Muscle of leg (tissue), 16 donors: Measurements from ENCODE around the gene ZFC3H1. TPM values are rescaled to one million over a fixed set of nuclear protein-coding genes. Genes with fewer than 3 reads are reported as not detected.
"Not testable (repeated sequence)": the region's sequence is repeated elsewhere in the genome, so short reads cannot be mapped to it uniquely, and the experiment has no call there.

Source experiments
- DNase-seq: peaks from one replicate; pipeline ENCODE4 v3.0.0; 2013
- H3K27ac ChIP-seq: one replicate; pipeline ENCODE4 v1.5.1; 2013; ENCODE audit warnings: mild to moderate bottlenecking, low read length, control low read depth
- H3K27me3 ChIP-seq: one replicate; pipeline ENCODE4 v1.6.1; 2013; ENCODE audit warnings: low read length; ENCODE audit not compliant: control insufficient read depth, insufficient read depth
- H3K36me3 ChIP-seq: one replicate; pipeline ENCODE4 v1.6.1; 2013; ENCODE audit warnings: low read length; ENCODE audit not compliant: control insufficient read depth, insufficient read depth
- H3K4me1 ChIP-seq: one replicate; pipeline ENCODE4 v1.6.1; 2013; ENCODE audit warnings: low read length; ENCODE audit not compliant: control insufficient read depth, insufficient read depth
- H3K4me3 ChIP-seq: one replicate; pipeline ENCODE4 v1.5.1; 2013; ENCODE audit warnings: low read length, control low read depth
- H3K9me3 ChIP-seq: replicated peaks from 2 replicates; pipeline ENCODE4 v1.6.1; 2013; ENCODE audit warnings: low read depth, low read length; ENCODE audit not compliant: control insufficient read depth
- WGBS: methylation state at CpG from one replicate; pipeline ENCODE4 v1.1.5; 2013; ENCODE audit warnings: missing lambda C conversion rate; ENCODE audit not compliant: insufficient coverage; 5-methylcytosine and 5-hydroxymethylcytosine counted together
- long read RNA-seq, 11 donors: transcript quantifications; one replicate each; lab custom pipeline, GENCODE V29; 2026
- polyA plus RNA-seq, 8 donors: library from polyadenylated mRNA; unstranded; fragments of 120-200 nt; gene quantifications; one replicate each; pipeline versions ENCODE4 v1.2.1 to v1.2.3, GENCODE V29; 2013; ENCODE audit warnings: inconsistent platforms in 1 of 8, low replicate concordance in 1 of 8; ENCODE audit not compliant: insufficient read length in 8 of 8, insufficient read depth in 1 of 8
- total RNA-seq: library from RNA; stranded (reverse); fragments of 120-200 nt; gene quantifications from one replicate; pipeline ENCODE4 v1.2.4, GENCODE V29; 2013

The ZFC3H1 gene, protein sequence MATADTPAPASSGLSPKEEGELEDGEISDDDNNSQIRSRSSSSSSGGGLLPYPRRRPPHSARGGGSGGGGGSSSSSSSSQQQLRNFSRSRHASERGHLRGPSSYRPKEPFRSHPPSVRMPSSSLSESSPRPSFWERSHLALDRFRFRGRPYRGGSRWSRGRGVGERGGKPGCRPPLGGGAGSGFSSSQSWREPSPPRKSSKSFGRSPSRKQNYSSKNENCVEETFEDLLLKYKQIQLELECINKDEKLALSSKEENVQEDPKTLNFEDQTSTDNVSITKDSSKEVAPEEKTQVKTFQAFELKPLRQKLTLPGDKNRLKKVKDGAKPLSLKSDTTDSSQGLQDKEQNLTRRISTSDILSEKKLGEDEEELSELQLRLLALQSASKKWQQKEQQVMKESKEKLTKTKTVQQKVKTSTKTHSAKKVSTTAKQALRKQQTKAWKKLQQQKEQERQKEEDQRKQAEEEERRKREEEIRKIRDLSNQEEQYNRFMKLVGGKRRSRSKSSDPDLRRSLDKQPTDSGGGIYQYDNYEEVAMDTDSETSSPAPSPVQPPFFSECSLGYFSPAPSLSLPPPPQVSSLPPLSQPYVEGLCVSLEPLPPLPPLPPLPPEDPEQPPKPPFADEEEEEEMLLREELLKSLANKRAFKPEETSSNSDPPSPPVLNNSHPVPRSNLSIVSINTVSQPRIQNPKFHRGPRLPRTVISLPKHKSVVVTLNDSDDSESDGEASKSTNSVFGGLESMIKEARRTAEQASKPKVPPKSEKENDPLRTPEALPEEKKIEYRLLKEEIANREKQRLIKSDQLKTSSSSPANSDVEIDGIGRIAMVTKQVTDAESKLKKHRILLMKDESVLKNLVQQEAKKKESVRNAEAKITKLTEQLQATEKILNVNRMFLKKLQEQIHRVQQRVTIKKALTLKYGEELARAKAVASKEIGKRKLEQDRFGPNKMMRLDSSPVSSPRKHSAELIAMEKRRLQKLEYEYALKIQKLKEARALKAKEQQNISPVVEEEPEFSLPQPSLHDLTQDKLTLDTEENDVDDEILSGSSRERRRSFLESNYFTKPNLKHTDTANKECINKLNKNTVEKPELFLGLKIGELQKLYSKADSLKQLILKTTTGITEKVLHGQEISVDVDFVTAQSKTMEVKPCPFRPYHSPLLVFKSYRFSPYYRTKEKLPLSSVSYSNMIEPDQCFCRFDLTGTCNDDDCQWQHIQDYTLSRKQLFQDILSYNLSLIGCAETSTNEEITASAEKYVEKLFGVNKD (N-terminal part only)
- 25.9 TPM for total RNA-seq
- 10 to 100 TPM; 25.5 to 44.3 (median 34.8) TPM for polyA plus RNA-seq
- long read RNA-seq, donor 1, partial matches to known transcripts: 0 of 5 reads
- long read RNA-seq, donor 1, other reads (novel, unspliced or antisense): 0 of 5 reads
- long read RNA-seq, donor 2: 0 reads
- long read RNA-seq, donor 3, full-length matches to known transcripts: 15 of 20 reads
- long read RNA-seq, donor 3, partial matches to known transcripts: 5 of 20 reads
- long read RNA-seq, donor 3, other reads (novel, unspliced or antisense): 0 of 20 reads
- long read RNA-seq, donor 4, partial matches to known transcripts: 0 of 3 reads
- long read RNA-seq, donor 4, other reads (novel, unspliced or antisense): 0 of 3 reads
- long read RNA-seq, donor 5, full-length matches to known transcripts: 15 of 15 reads
- long read RNA-seq, donor 5, partial matches to known transcripts: 0 of 15 reads
- long read RNA-seq, donor 5, other reads (novel, unspliced or antisense): 0 of 15 reads
- long read RNA-seq, donor 6, partial matches to known transcripts: 0 of 9 reads
- long read RNA-seq, donor 6, other reads (novel, unspliced or antisense): 0 of 9 reads
- long read RNA-seq, donor 7, full-length matches to known transcripts: 14 of 14 reads
- long read RNA-seq, donor 7, partial matches to known transcripts: 0 of 14 reads
- long read RNA-seq, donor 7, other reads (novel, unspliced or antisense): 0 of 14 reads
- long read RNA-seq, donor 8, full-length matches to known transcripts: 2 of 2 reads
- long read RNA-seq, donor 8, partial matches to known transcripts: 0 of 2 reads
- long read RNA-seq, donor 8, other reads (novel, unspliced or antisense): 0 of 2 reads
- long read RNA-seq, donor 9, full-length matches to known transcripts: 5 of 17 reads
- long read RNA-seq, donor 9, partial matches to known transcripts: 0 of 17 reads
- long read RNA-seq, donor 9, other reads (novel, unspliced or antisense): 12 of 17 reads
- long read RNA-seq, donor 10, partial matches to known transcripts: 0 of 9 reads
- long read RNA-seq, donor 10, other reads (novel, unspliced or antisense): 0 of 9 reads
- long read RNA-seq, donor 11, full-length matches to known transcripts: 13 of 13 reads
- long read RNA-seq, donor 11, partial matches to known transcripts: 0 of 13 reads
- long read RNA-seq, donor 11, other reads (novel, unspliced or antisense): 0 of 13 reads

- Histone ChIP-seq H3K4me3 (peak within 1 kb of the TSS; percentile 95), H3K27me3 (no peaks in the 10 kb centered on the region), H3K4me1 (peaks cover 7% of the 10 kb centered on the region), H3K9me3 (no peaks in the 10 kb centered on the region), H3K36me3 (peaks cover 9% of the 10 kb centered on the region), H3K27ac (peak within 1 kb of the TSS; percentile 99)
- WGBS: 0% methylated on average over 36 of the region's 57 CpGs
- peak; percentile 100 for DNase-seq
Measured at GRCh38 chr12:71663561-71664410, at the start of gene ZFC3H1, which contains the start of gene THAP2. Gene ZFC3H1 (minus strand): TSS chr12:71663848. CDS start chr12:71663610, 238 bp downstream. Gene THAP2 (plus strand): TSS chr12:71664301. CDS start chr12:71664510, 209 bp downstream.

DNA sequence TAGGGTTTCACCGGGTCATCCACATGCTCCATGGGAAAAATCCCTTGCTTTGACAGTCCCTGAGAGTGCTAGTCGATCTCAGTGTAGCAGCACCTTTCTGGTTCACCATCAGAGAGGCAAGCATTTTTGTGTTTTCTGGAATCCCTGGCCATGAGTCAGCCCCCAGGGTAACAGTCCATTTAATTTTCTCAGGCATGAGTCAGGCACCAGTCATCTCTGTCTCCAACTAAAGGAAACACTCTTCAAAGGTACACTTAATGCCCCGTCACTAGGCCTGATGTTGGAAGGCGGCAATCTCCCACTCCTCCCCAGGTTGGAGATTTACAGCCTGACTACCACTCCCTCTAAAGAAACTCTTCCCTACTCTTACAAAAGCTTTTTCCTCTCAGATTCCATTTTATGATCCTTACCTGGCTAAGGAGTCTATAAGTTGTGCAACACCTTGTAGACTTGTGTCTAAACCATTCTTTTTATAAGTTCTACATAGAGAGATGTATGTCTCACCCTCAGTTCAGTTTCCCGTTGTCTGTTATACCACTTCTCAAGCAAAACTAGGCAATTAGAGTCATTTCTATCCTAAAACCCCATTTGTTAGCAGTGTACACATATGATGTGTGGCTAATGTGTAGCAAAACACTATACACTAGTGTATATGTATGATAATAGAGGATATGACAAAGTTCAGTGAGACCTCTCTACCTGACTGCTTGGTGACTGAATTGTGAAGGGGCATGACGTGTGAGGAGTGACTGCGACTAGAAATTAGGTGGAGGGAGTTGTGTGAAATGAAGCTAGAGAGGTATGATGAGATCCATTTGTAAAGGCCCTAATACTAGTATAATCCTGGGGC is 46.9 kb upstream of the ZFC3H1 start:
- no peak overlapping the region for H3K4me3 ChIP-seq
- H3K9me3 ChIP-seq: peaks cover 9% of the 10 kb centered on the region
- H3K27ac ChIP-seq: no peak overlapping the region
- DNase-seq: no peak
- H3K36me3 ChIP-seq: no peaks in the 10 kb centered on the region
- H3K4me1 ChIP-seq: no peaks in the 10 kb centered on the region
- H3K27me3 ChIP-seq: no peaks in the 10 kb centered on the region
- 79% methylated on average over 6 of the region's 7 CpGs for WGBS

GRCh38 chr12:71708658-71709057 is 45.0 kb upstream of the ZFC3H1 start:
- WGBS: no CpG with 5 or more reads among the region's 1 CpG
- Histone ChIP-seq H3K4me3 (no peak overlapping the region), H3K9me3 (peaks cover 5% of the 10 kb centered on the region), H3K36me3 (peaks cover 5% of the 10 kb centered on the region), H3K27me3 (no peaks in the 10 kb centered on the region), H3K4me1 (no peaks in the 10 kb centered on the region), H3K27ac (no peak overlapping the region)
- DNase-seq: no peak

GRCh38 chr12:71704920-71705319 is 41.3 kb upstream of the ZFC3H1 start:
- Histone ChIP-seq H3K27me3 (no peaks in the 10 kb centered on the region), H3K27ac (no peak overlapping the region), H3K9me3 (no peaks in the 10 kb centered on the region), H3K36me3 (peaks cover 12% of the 10 kb centered on the region), H3K4me1 (no peaks in the 10 kb centered on the region), H3K4me3 (no peak overlapping the region)
- DNase-seq: no peak
- WGBS: no CpG with 5 or more reads among the region's 2 CpGs

DNA sequence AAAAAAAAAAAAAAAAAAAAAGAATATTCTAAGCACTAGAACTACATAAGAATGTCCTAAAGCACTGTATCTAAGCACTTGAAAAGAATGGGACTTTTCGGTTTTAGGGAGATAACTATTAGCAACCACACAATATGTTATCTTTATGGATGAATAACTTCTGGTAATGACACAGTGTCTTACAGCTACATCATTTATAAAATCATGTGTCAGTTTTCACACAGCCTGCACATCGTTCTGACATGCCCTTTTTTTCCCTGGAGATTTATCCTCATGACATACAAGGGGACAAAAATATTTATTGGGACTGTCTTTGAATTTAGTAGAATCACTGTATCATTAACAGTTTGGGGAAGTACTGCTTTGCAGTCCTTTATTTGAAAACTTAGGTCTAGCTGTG is 39.6 kb upstream of the ZFC3H1 start:
- no peak overlapping the region for H3K4me3 ChIP-seq
- no CpG with 5 or more reads among the region's 2 CpGs for WGBS
- H3K9me3 ChIP-seq: no peaks in the 10 kb centered on the region
- no peaks in the 10 kb centered on the region for H3K4me1 ChIP-seq
- DNase-seq: no peak
- no peak overlapping the region for H3K27ac ChIP-seq
- H3K27me3 ChIP-seq: no peaks in the 10 kb centered on the region
- peaks cover 25% of the 10 kb centered on the region for H3K36me3 ChIP-seq

GRCh38 chr12:71702590-71702989 is 38.9 kb upstream of the ZFC3H1 start:
- Histone ChIP-seq H3K27ac (no peak overlapping the region), H3K27me3 (no peaks in the 10 kb centered on the region), H3K4me3 (no peak overlapping the region), H3K4me1 (no peaks in the 10 kb centered on the region), H3K9me3 (no peaks in the 10 kb centered on the region), H3K36me3 (peaks cover 26% of the 10 kb centered on the region)
- WGBS: 94% methylated on average over 2 of the region's 5 CpGs
- DNase-seq: no peak

- WGBS: 88% methylated on average over 5 of the region's 8 CpGs
- H3K4me3 ChIP-seq, H3K27ac ChIP-seq, DNase-seq, H3K27me3 ChIP-seq, H3K9me3 ChIP-seq, H3K4me1 ChIP-seq: not testable (repeated sequence)
- H3K36me3 ChIP-seq: peaks cover 28% of the 10 kb centered on the region
Measured at GRCh38 chr12:71702181-71702580, 38.5 kb upstream of the ZFC3H1 start.
